Measurements from ENCODE around the gene SLC7A8.

Gene SLC7A8

DNA sequence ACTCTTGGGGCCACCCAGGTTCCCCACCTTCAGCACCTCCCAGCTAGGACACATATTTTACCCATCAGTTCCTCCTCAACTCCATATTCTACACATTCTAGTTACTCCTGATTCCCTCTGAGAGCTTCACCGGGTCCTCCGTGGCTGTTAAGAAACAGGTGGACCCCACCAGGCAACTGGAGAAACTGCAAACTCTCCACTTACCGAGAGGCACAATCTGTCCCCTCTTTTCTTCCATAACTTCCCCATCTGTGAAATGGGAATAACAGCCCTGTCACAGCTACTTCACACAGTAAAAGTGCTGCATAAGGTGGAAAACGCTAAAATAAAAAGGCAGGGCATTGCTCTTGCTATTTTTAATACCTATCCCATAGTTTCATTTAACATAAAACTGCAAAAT lies 1.5 kb downstream of the SLC7A8 start:
- H3K9ac ChIP-seq (ENCODE audit: low read length) = no peak overlapping the region
- peaks cover 39% of the 10 kb centered on the region for H3K4me1 ChIP-seq (ENCODE audit: control insufficient read depth, insufficient read depth, low read length)
- DNase-seq (ENCODE audit: low read depth) = no peak
- peak overlapping the region; percentile 86 for H3K4me3 ChIP-seq (ENCODE audit: low read length)
- no peaks in the 10 kb centered on the region for H3K9me3 ChIP-seq (ENCODE audit: control insufficient read depth, low read length)
- H3K27me3 ChIP-seq (replicated peaks; ENCODE audit: control insufficient read depth, insufficient read depth, low read length) = peaks cover 4% of the 10 kb centered on the region
- no peaks in the 10 kb centered on the region for H3K36me3 ChIP-seq (ENCODE audit: control insufficient read depth, insufficient read depth, low read length, severe bottlenecking)

DNA sequence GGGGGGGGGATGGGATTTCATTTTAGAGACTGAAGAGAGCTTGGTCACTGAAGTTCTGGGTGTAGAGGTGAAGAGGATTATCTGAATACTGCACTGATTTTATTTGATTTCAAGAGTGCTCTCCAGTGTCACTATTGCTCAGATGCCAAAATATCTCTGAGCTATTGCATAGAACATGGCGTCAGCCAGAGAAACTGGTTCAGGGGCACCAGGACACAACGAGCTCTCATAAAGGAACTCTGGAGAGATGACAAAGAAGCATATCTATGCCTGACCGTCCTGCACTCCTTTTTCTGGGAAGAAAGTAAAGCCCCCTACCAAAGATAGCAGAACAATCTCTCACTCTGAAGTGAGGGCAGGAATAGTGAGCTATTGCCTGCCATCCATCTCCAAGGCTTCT lies 2.0 kb downstream of the SLC7A8 start:
- Histone ChIP-seq H3K4me3 (ENCODE audit: low read length) (peak overlapping the region; percentile 86), H3K27me3 (replicated peaks; ENCODE audit: control insufficient read depth, insufficient read depth, low read length) (peaks cover 4% of the 10 kb centered on the region), H3K9ac (ENCODE audit: low read length) (no peak overlapping the region), H3K4me1 (ENCODE audit: control insufficient read depth, insufficient read depth, low read length) (peaks cover 39% of the 10 kb centered on the region), H3K9me3 (ENCODE audit: control insufficient read depth, low read length) (no peaks in the 10 kb centered on the region), H3K36me3 (ENCODE audit: control insufficient read depth, insufficient read depth, low read length, severe bottlenecking) (no peaks in the 10 kb centered on the region)
- no peak for DNase-seq (ENCODE audit: low read depth)

DNA sequence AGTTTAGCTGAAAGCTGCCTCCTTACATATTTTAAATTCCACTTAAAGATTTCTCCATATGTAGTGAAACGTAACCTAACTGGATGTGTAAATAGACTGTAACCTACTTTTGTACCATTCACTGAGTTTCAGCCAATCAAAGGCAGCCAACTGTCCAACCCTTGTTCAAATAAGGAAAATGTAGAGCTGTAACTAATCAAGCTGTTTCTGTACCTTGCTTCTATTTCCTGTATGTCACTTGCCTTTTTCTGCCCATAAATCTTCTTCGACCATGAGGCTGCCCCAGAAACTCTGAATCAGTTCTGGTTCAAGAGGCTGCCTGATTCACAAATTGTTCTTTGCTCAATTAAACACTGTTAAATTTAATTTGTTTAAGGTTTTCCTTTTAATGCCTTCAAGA lies 6.3 kb downstream of the SLC7A8 start:
- no peak for DNase-seq (ENCODE audit: low read depth)
- H3K4me3 ChIP-seq (ENCODE audit: low read length) = no peak overlapping the region
- no peaks in the 10 kb centered on the region for H3K27me3 ChIP-seq (replicated peaks; ENCODE audit: control insufficient read depth, insufficient read depth, low read length)
- H3K9ac ChIP-seq (ENCODE audit: low read length) = no peak overlapping the region
- H3K9me3 ChIP-seq (ENCODE audit: control insufficient read depth, low read length) = no peaks in the 10 kb centered on the region
- H3K4me1 ChIP-seq (ENCODE audit: control insufficient read depth, insufficient read depth, low read length) = peaks cover 38% of the 10 kb centered on the region
- H3K36me3 ChIP-seq (ENCODE audit: control insufficient read depth, insufficient read depth, low read length, severe bottlenecking) = no peaks in the 10 kb centered on the region

DNA sequence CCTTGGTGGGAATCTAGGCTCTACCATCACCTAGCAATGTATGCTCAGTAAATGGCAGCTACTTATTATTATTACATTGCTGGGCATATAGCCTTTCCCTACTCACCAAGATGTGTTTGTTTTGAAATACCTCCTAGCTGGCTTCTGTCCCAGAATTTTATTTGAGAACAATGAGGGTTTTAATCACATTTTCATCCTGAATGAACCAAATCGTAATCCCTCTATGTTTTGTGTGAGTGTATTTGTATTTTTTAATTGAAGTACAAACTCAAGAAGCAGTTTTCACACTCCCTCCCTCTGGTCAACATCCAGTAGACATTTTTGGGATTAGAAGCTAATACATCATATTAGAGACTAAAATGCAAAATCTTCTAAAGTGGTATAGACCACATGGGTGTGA lies 7.6 kb downstream of the SLC7A8 start:
- H3K4me1 ChIP-seq (ENCODE audit: control insufficient read depth, insufficient read depth, low read length) = peaks cover 39% of the 10 kb centered on the region
- H3K9me3 ChIP-seq (ENCODE audit: control insufficient read depth, low read length) = no peaks in the 10 kb centered on the region
- H3K4me3 ChIP-seq (ENCODE audit: low read length) = no peak overlapping the region
- H3K9ac ChIP-seq (ENCODE audit: low read length) = no peak overlapping the region
- peak; percentile 67 for DNase-seq (ENCODE audit: low read depth)
- H3K36me3 ChIP-seq (ENCODE audit: control insufficient read depth, insufficient read depth, low read length, severe bottlenecking) = no peaks in the 10 kb centered on the region
- H3K27me3 ChIP-seq (replicated peaks; ENCODE audit: control insufficient read depth, insufficient read depth, low read length) = no peaks in the 10 kb centered on the region

DNA sequence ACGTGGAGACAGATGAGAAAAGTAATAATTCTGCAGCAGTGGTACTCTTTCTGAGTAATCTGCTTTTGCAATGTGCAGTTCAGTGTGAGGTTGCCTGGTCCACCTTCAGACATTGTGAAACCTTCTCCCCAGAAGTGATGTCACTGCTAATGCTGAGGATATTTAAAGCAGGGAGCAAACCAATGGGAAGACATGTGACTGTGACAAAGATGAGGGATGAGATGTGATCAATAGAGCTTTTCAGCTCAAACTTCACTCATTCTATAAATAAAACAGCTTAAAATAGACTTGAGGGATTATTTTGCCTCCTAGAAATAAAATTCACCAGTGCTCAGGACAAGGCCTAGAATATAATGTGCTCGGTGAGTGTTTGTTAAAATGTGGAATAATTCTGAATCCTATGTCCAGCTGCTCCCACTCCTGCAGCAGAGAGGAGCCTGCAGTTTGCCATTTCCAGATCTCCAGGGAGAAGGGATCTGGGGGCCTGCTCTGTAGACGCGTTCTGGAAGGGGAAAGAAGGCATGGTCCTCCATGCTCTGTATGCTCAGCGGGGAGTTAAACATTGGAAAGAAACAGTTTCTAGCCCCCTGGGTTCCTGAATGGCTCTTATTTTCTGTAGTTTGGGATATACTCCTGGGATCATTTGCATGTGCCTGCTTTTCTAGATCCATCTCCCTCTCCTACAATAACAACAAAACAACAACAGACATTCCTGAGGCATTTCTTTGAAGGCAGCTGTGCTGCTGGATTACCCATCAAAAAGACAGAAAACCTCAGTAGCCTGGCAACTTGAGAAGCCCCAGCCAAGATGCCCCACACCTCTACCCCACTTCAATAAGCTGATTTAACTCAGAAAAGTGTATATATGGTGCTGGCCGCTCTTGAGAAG lies 8.9 kb downstream of the SLC7A8 start:
- Histone ChIP-seq H3K36me3 (ENCODE audit: control insufficient read depth, insufficient read depth, low read length, severe bottlenecking) (no peaks in the 10 kb centered on the region), H3K9me3 (ENCODE audit: control insufficient read depth, low read length) (no peaks in the 10 kb centered on the region), H3K4me3 (ENCODE audit: low read length) (no peak overlapping the region), H3K4me1 (ENCODE audit: control insufficient read depth, insufficient read depth, low read length) (peaks cover 34% of the 10 kb centered on the region), H3K9ac (ENCODE audit: low read length) (peak overlapping the region; percentile 27), H3K27me3 (replicated peaks; ENCODE audit: control insufficient read depth, insufficient read depth, low read length) (no peaks in the 10 kb centered on the region)
- DNase-seq (ENCODE audit: low read depth) = peak; percentile 75

DNA sequence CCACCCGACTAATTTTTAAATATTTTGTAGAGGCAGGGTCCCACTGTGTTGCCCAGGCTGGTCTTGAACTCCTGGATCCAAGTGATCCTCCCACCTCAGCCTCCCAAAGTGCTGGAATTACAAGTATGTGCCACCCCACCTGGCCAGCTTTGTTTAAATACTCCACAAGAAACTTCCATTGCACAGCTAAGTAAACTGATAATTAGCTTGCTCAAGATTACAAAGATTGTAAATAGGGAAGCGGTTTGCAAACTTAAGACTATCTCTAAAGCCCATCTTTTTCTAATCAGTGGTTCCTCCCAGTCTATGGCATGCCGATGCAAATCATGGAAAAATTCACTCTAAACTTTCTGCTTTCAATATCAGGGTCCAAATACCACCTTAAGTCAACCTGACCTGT lies 9.7 kb downstream of the SLC7A8 start:
- Histone ChIP-seq H3K27me3 (replicated peaks; ENCODE audit: control insufficient read depth, insufficient read depth, low read length) (no peaks in the 10 kb centered on the region), H3K9me3 (ENCODE audit: control insufficient read depth, low read length) (no peaks in the 10 kb centered on the region), H3K9ac (ENCODE audit: low read length) (no peak overlapping the region), H3K4me3 (ENCODE audit: low read length) (no peak overlapping the region), H3K4me1 (ENCODE audit: control insufficient read depth, insufficient read depth, low read length) (peaks cover 27% of the 10 kb centered on the region), H3K36me3 (ENCODE audit: control insufficient read depth, insufficient read depth, low read length, severe bottlenecking) (no peaks in the 10 kb centered on the region)
- no peak for DNase-seq (ENCODE audit: low read depth)

DNA sequence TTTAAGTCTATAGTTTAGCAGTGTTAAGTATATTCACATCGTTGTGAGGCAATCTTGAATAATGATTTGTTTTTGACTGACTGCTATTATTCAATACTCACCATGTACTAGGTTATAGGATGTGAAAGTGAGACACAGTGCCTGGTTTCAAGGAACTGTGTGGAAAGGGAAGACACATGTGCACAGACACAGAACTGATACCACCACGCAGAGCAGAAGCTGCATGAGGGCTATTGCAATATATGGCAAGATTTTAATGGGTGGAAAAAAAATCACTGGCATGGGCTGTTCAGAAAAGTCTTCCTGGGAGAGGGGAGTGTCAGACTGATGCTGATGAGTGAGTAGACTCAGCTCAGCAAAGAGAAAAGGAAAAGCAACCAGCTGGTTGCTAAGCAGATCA lies 10.4 kb downstream of the SLC7A8 start:
- H3K9ac ChIP-seq (ENCODE audit: low read length) = no peak overlapping the region
- no peak for DNase-seq (ENCODE audit: low read depth)
- no peaks in the 10 kb centered on the region for H3K27me3 ChIP-seq (replicated peaks; ENCODE audit: control insufficient read depth, insufficient read depth, low read length)

DNA sequence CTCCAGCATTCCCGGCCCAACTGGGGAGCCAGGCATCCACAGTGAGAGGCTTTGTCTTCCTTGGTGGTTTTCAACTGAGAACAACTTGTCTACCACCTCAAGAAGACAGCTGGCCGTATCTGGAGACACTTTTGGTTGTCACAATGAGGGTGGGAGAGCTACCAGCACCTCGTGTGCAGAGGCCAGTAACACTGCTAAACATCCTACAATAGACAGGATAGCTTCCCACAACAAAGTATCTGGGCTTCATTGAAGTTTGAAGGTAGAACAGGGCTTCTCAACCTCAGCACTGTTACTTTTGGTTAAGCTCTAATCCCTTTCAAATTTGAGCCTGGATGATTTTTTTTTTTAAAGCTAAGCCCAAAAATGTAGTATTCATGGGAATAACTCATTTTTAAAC lies 10.9 kb downstream of the SLC7A8 start:
- no peaks in the 10 kb centered on the region for H3K9me3 ChIP-seq (ENCODE audit: control insufficient read depth, low read length)
- no peak overlapping the region for H3K4me3 ChIP-seq (ENCODE audit: low read length)
- no peaks in the 10 kb centered on the region for H3K36me3 ChIP-seq (ENCODE audit: control insufficient read depth, insufficient read depth, low read length, severe bottlenecking)
- no peak overlapping the region for H3K9ac ChIP-seq (ENCODE audit: low read length)
- no peaks in the 10 kb centered on the region for H3K27me3 ChIP-seq (replicated peaks; ENCODE audit: control insufficient read depth, insufficient read depth, low read length)
- no peak for DNase-seq (ENCODE audit: low read depth)
- H3K4me1 ChIP-seq (ENCODE audit: control insufficient read depth, insufficient read depth, low read length) = peaks cover 38% of the 10 kb centered on the region

More for the DNA sequence above, 10.4 kb downstream of the SLC7A8 start:
- Histone ChIP-seq H3K4me1 (ENCODE audit: control insufficient read depth, insufficient read depth, low read length) (peaks cover 33% of the 10 kb centered on the region), H3K9me3 (ENCODE audit: control insufficient read depth, low read length) (no peaks in the 10 kb centered on the region), H3K4me3 (ENCODE audit: low read length) (no peak overlapping the region), H3K36me3 (ENCODE audit: control insufficient read depth, insufficient read depth, low read length, severe bottlenecking) (no peaks in the 10 kb centered on the region)

DNA sequence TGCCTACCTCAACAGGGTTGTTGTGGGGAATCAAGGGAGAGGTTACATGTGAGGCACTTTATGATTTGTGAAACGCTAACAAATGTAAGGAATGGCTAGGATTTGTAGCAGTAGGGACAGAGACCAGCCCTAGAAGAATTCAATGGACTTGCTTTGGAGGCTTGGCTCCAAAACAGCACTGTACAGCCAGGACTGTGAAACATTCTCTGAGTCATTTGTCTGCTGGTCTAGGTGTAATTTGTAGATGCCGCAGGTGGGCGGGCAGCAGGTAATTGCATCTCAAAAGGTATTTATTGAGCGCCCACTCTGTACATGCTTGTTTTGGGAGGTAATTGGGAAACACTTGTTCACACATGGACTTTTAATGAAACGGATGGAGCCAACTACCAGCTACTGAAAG lies 11.4 kb downstream of the SLC7A8 start:
- no peak overlapping the region for H3K4me3 ChIP-seq (ENCODE audit: low read length)
- H3K9ac ChIP-seq (ENCODE audit: low read length) = no peak overlapping the region
- H3K27me3 ChIP-seq (replicated peaks; ENCODE audit: control insufficient read depth, insufficient read depth, low read length) = no peaks in the 10 kb centered on the region
- H3K9me3 ChIP-seq (ENCODE audit: control insufficient read depth, low read length) = no peaks in the 10 kb centered on the region
- peaks cover 41% of the 10 kb centered on the region for H3K4me1 ChIP-seq (ENCODE audit: control insufficient read depth, insufficient read depth, low read length)
- no peak for DNase-seq (ENCODE audit: low read depth)
- no peaks in the 10 kb centered on the region for H3K36me3 ChIP-seq (ENCODE audit: control insufficient read depth, insufficient read depth, low read length, severe bottlenecking)

DNA sequence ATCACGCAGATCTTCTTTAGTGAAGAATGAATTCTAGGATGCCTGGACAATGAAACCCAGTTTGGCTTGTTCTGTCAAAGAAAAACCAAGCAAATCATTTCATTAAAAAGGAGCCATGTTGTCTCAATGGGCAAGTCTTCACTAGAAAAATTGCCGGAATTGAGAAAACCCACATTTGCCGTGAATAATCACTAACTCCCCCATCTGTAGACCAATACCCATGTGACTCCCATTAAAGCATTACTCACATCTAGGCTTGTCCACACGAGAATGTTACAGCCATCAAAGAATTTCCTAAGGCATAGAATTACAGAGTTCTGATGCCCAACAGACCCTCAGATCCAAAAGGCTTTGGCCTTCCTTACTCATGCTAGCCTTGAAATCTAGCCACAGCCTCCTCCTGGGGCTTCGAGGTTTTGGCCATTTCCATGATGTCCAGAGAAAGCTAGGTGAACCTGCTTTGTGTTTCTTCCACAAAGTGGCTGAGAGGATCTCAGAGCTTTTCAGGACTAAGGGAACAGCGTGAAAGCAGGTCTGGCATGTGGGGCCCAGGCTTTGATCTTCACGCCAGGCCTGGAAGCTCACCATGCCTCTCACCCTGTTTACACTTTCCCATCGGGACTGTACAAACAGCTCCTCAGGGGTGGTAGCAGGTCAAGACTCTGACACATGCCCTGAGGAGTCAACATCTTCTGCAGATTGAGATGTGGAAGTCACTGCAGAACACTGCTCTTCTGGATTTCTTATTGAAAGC lies 12.1 kb downstream of the SLC7A8 start:
- no peak overlapping the region for H3K9ac ChIP-seq (ENCODE audit: low read length)
- H3K4me3 ChIP-seq (ENCODE audit: low read length) = no peak overlapping the region
- no peaks in the 10 kb centered on the region for H3K9me3 ChIP-seq (ENCODE audit: control insufficient read depth, low read length)
- peaks cover 41% of the 10 kb centered on the region for H3K4me1 ChIP-seq (ENCODE audit: control insufficient read depth, insufficient read depth, low read length)
- no peaks in the 10 kb centered on the region for H3K36me3 ChIP-seq (ENCODE audit: control insufficient read depth, insufficient read depth, low read length, severe bottlenecking)
- H3K27me3 ChIP-seq (replicated peaks; ENCODE audit: control insufficient read depth, insufficient read depth, low read length) = no peaks in the 10 kb centered on the region
- DNase-seq (ENCODE audit: low read depth) = peak; percentile 53

DNA sequence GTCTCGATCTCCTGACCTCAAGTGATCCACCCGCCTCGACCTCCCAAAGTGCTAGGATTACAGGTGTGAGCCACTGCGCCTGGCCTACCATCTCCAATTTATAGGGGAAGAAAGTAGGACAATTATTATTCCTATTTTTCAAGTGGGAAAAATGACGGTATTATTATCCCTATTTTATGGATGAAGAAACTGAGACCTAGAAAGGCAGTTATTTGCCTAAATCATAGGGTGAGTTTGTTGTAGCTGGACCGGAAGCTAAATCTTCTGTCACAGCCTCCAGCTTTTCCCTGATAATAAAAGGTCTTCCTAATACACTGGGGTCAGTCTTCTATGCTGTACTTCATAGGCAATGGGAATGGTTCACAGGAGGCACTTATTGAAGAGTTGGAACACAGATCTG lies 13.8 kb downstream of the SLC7A8 start:
- no peak for DNase-seq (ENCODE audit: low read depth)
- no peak overlapping the region for H3K4me3 ChIP-seq (ENCODE audit: low read length)
- no peaks in the 10 kb centered on the region for H3K36me3 ChIP-seq (ENCODE audit: control insufficient read depth, insufficient read depth, low read length, severe bottlenecking)
- H3K27me3 ChIP-seq (replicated peaks; ENCODE audit: control insufficient read depth, insufficient read depth, low read length) = no peaks in the 10 kb centered on the region
- no peak overlapping the region for H3K9ac ChIP-seq (ENCODE audit: low read length)
- H3K4me1 ChIP-seq (ENCODE audit: control insufficient read depth, insufficient read depth, low read length) = peaks cover 35% of the 10 kb centered on the region
- no peaks in the 10 kb centered on the region for H3K9me3 ChIP-seq (ENCODE audit: control insufficient read depth, low read length)

Measured in adipocyte (in vitro differentiated cells).